COR-L47 (cell line): ENCODE results near the gene TMEM175.
A peak's percentile ranks its signal among the peaks of the same experiment; 100 is the strongest.

Experiments
- DNase-seq: peaks from one replicate; lab custom pipeline; 2025; lab: John Stamatoyannopoulos, UW

Gene TMEM175

GRCh38 chr4:959338-960139, 27.3 kb downstream of the TMEM175 start:
- DNase-seq, result no peak

GRCh38 chr4:960140-960635, 27.9 kb downstream of the TMEM175 start:
- DNase-seq, result no peak

GRCh38 chr4:960636-961350, 28.5 kb downstream of the TMEM175 start:
- no peak for DNase-seq

GRCh38 chr4:961351-962230, 29.3 kb downstream of the TMEM175 start:
- peak; percentile 64 for DNase-seq

- DNase-seq, result peak; percentile 90
Observed at GRCh38 chr4:962231-963208, 30.3 kb downstream of the TMEM175 start.

- DNase-seq, result peak; percentile 7
Observed at GRCh38 chr4:963276-964225, 31.3 kb downstream of the TMEM175 start.

GRCh38 chr4:964346-965025, 32.2 kb downstream of the TMEM175 start:
- no peak for DNase-seq

- DNase-seq, result no peak
Observed at GRCh38 chr4:965048-965765, 32.9 kb downstream of the TMEM175 start.

- DNase-seq, result no peak
Observed at GRCh38 chr4:965766-966134, 33.5 kb downstream of the TMEM175 start.

- no peak for DNase-seq
Observed at GRCh38 chr4:966266-967112, 34.2 kb downstream of the TMEM175 start.

GRCh38 chr4:967113-968104, 35.1 kb downstream of the TMEM175 start:
- DNase-seq, result no peak

- DNase-seq, result peak; percentile 74
Observed at GRCh38 chr4:968221-968620, 36.0 kb downstream of the TMEM175 start.

- DNase-seq, result no peak
Observed at GRCh38 chr4:968621-969394, 36.5 kb downstream of the TMEM175 start.

- no peak for DNase-seq
Observed at GRCh38 chr4:970046-970745, 37.9 kb downstream of the TMEM175 start.
